Measurements from ENCODE around the gene RPS18.

DNA sequence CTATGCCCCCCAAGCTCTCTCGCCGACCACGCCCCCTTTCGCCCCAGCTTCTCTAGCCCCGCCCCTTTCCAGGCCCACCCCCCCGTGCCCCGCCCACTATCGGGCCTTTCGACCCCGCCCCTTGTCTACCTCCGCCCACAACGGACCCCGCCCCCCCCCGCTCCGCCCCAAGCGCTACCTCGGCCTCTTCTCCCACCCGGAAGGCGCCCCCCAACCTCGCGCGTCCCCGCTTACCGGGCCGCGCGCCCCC is 45.5 kb downstream of the RPS18 start:
- no peak for TF ChIP-seq TSC22D4 (tag; IDR thresholded peaks at IDR 0.05)
- TF ChIP-seq, protein P1, sequence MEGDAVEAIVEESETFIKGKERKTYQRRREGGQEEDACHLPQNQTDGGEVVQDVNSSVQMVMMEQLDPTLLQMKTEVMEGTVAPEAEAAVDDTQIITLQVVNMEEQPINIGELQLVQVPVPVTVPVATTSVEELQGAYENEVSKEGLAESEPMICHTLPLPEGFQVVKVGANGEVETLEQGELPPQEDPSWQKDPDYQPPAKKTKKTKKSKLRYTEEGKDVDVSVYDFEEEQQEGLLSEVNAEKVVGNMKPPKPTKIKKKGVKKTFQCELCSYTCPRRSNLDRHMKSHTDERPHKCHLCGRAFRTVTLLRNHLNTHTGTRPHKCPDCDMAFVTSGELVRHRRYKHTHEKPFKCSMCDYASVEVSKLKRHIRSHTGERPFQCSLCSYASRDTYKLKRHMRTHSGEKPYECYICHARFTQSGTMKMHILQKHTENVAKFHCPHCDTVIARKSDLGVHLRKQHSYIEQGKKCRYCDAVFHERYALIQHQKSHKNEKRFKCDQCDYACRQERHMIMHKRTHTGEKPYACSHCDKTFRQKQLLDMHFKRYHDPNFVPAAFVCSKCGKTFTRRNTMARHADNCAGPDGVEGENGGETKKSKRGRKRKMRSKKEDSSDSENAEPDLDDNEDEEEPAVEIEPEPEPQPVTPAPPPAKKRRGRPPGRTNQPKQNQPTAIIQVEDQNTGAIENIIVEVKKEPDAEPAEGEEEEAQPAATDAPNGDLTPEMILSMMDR (IDR thresholded peaks at IDR 0.05 in 2 of 3, conservative IDR thresholded peaks at IDR 0.05 in 1 of 3; ENCODE audit: insufficient read depth in 2 of 3, low read depth in 1 of 3, low read length in 3 of 3), result no peak
- TF ChIP-seq, protein P2, sequence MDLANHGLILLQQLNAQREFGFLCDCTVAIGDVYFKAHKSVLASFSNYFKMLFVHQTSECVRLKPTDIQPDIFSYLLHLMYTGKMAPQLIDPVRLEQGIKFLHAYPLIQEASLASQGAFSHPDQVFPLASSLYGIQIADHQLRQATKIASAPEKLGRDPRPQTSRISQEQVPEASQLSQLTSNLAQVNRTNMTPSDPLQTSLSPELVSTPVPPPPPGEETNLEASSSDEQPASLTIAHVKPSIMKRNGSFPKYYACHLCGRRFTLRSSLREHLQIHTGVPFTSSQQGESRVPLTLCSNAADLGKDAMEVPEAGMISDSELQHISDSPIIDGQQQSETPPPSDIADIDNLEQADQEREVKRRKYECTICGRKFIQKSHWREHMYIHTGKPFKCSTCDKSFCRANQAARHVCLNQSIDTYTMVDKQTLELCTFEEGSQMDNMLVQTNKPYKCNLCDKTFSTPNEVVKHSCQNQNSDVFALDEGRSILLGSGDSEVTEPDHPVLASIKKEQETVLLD (IDR thresholded peaks at IDR 0.05), result no peak
- TF ChIP-seq BCL6 (CRISPR knock-in tag; IDR thresholded peaks at IDR 0.05), result no peak
- TF ChIP-seq XRCC5 (IDR thresholded peaks at IDR 0.05; ENCODE audit: low read depth, low read length), result no peak
- no peak for TF ChIP-seq ZNF583 (CRISPR knock-in tag; IDR thresholded peaks at IDR 0.05)
- TF ChIP-seq ESRRB (CRISPR knock-in tag; IDR thresholded peaks at IDR 0.05; ENCODE audit: borderline replicate concordance), result no peak
- TF ChIP-seq, protein P3, sequence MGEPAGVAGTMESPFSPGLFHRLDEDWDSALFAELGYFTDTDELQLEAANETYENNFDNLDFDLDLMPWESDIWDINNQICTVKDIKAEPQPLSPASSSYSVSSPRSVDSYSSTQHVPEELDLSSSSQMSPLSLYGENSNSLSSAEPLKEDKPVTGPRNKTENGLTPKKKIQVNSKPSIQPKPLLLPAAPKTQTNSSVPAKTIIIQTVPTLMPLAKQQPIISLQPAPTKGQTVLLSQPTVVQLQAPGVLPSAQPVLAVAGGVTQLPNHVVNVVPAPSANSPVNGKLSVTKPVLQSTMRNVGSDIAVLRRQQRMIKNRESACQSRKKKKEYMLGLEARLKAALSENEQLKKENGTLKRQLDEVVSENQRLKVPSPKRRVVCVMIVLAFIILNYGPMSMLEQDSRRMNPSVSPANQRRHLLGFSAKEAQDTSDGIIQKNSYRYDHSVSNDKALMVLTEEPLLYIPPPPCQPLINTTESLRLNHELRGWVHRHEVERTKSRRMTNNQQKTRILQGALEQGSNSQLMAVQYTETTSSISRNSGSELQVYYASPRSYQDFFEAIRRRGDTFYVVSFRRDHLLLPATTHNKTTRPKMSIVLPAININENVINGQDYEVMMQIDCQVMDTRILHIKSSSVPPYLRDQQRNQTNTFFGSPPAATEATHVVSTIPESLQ (CRISPR knock-in tag; IDR thresholded peaks at IDR 0.05), result no peak

Data from K562 (cell line).